ENCODE results near the gene ESRRA. TPM values are rescaled to one million over a fixed set of nuclear protein-coding genes. Genes with fewer than 3 reads are reported as not detected.
A peak's percentile ranks its signal among the peaks of the same experiment; 100 is the strongest.

The ESRRA gene
- total RNA-seq, 6 experiments from 2014 or later = 18.9 to 25.0 (median 21.7) TPM

DNA sequence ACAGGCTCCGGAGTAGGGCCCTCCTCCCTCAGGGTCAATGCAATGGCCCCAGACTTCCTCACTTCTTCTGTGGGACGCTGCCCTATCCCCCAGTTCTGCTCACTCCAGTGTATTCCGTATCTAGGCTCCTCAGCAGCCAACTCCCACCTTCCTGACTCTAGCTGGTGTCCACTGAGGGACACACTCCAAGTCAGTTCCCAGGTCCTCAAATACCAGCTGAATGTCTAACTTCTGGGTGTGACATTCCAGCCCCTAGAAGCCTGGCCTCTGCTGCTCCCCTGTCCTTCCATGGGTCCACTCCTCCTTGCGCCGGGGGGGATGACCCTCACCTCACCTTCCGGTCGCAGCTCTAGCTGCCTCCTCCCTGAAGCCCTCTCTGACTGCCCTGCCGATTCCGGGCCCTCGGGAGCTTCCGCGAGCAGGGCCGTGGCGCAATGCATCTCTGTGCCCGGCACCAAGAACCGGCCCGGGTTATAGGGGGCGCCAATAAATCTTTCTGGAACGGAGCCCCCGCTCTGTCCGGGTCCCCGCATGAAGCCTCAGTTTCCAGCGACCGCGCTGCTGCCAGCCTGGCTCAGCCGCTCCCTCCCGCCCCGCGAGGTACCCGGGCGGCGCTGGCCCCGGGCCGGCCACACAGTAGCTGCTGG is 36.3 kb upstream of the ESRRA start:
- DNase-seq = no peak
- H3K4me3 Mint-ChIP-seq = peak overlapping the region; percentile 96

DNA sequence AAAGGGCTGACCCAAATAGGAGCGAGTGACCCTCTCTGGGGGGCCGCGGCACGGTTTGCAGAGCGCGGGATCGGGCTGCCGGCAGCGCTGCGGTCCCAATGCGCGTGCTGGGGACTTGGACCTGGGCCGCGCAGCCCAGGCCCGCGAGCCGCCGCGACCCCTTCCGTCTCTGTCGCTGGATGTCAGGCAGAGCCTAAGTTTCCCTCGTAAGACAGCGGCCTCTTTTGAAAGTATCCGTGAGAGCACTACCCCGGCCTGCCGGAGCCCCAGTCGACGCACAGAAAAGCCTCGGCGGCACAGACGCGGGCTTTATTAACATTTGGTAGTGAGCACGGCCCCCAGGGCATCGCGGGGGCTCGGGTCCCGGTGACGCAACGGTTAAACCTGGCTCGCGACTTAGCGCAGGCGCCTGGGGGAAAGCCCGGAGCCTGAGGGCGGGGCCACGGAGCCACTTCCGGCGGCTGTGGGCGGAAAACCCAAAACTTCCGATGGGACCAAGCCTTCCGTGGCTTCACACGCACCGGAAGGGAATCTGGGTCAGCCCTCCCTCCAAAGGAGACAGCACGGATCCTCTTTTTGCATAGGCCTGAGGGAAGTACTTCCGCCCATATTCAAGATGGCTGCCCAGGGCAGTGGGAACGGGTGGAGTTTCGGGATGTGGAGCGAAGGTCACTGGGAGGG is 35.6 kb upstream of the ESRRA start:
- peak overlapping the region; percentile 99 for H3K27ac Mint-ChIP-seq
- DNase-seq = peak; percentile 100
- H3K4me1 Mint-ChIP-seq (ENCODE audit: low read depth) = peaks cover 48% of the 10 kb centered on the region
- peak overlapping the region; percentile 96 for H3K4me3 Mint-ChIP-seq
- no peaks in the 10 kb centered on the region for H3K9me3 Mint-ChIP-seq
- peaks cover 14% of the 10 kb centered on the region for H3K27me3 Mint-ChIP-seq (ENCODE audit: insufficient read depth)
- TF ChIP-seq, protein P1, sequence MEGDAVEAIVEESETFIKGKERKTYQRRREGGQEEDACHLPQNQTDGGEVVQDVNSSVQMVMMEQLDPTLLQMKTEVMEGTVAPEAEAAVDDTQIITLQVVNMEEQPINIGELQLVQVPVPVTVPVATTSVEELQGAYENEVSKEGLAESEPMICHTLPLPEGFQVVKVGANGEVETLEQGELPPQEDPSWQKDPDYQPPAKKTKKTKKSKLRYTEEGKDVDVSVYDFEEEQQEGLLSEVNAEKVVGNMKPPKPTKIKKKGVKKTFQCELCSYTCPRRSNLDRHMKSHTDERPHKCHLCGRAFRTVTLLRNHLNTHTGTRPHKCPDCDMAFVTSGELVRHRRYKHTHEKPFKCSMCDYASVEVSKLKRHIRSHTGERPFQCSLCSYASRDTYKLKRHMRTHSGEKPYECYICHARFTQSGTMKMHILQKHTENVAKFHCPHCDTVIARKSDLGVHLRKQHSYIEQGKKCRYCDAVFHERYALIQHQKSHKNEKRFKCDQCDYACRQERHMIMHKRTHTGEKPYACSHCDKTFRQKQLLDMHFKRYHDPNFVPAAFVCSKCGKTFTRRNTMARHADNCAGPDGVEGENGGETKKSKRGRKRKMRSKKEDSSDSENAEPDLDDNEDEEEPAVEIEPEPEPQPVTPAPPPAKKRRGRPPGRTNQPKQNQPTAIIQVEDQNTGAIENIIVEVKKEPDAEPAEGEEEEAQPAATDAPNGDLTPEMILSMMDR (IDR thresholded peaks at IDR 0.05) = peak; percentile 42
- peaks cover 19% of the 10 kb centered on the region; the same call in 1 of the 2 replicates for H3K36me3 Mint-ChIP-seq (ENCODE audit: low read depth)

More for the DNA sequence above, 36.3 kb upstream of the ESRRA start:
- Mint-ChIP-seq H3K36me3 (ENCODE audit: low read depth) (peaks cover 19% of the 10 kb centered on the region; the same call in 1 of the 2 replicates), H3K9me3 (no peaks in the 10 kb centered on the region), H3K4me1 (ENCODE audit: low read depth) (peaks cover 48% of the 10 kb centered on the region), H3K27ac (peak overlapping the region; percentile 99), H3K27me3 (ENCODE audit: insufficient read depth) (peaks cover 14% of the 10 kb centered on the region)
- TF ChIP-seq, protein P1 (IDR thresholded peaks at IDR 0.05) = no peak; the same call in 1 of the 2 replicates

DNA sequence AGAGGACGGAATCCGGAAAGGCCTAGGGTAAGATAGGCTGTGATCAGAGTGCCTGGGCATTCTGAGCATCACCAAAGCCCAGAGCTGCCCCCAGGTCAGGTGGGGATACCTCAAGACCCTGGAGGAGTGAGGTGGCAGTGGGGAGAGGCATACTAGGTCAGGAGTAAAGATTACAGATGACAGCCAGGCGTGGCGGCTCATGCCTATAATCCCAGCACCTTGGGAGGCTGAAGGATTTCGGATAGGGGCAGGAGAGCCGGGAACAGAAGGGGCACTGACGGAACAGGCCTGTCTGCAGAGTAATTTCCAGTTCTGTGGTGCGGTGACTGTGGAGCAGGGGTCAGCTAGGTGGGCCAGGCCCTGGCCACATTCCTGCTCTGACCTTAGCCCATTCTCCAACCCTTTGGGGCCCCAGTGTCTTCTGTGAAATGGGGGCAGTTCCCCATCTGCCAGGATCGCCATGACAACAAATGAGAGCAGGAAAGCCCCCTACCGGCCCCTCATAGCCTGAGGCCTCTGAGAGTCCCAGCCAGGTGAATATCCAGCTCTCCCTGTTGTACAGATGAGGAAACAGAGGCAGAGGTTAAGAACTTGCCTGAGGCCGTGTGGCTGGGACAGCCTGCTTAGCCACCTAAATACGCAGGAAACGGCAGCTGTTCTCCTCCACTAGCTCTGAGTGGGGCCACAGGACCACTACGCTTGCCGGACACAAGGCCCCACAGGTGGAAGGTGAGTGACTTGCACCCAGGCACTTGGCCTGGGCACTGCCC is 30.1 kb upstream of the ESRRA start:
- Mint-ChIP-seq H3K27ac (no peak overlapping the region), H3K9me3 (no peaks in the 10 kb centered on the region), H3K4me3 (no peak overlapping the region), H3K36me3 (ENCODE audit: low read depth) (peaks cover 8% of the 10 kb centered on the region; the same call in 1 of the 2 replicates), H3K27me3 (ENCODE audit: insufficient read depth) (peaks cover 2% of the 10 kb centered on the region), H3K4me1 (ENCODE audit: low read depth) (peaks cover 13% of the 10 kb centered on the region)
- TF ChIP-seq, protein P1 (IDR thresholded peaks at IDR 0.05) = no peak
- DNase-seq = no peak

DNA sequence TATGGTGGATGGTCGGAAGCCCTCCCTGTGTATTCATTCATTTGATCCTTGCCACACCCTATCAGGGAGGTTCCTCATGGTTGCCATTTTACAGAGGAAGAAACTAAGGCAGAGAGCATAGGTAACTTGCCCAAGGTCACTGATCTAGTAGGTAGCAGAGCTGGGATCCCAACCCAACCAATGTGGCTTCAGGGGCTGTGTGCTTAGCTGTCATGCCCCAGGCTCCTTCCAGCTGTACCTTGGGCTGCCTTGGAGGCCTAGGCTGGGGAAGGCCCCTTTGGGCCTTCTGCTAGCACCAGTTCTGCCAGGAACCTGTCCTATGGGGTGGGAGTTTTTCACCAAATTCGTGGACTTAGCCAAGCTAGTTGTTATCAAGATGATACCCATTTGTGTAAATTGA is 29.5 kb upstream of the ESRRA start:
- peaks cover 5% of the 10 kb centered on the region; the same call in 1 of the 2 replicates for H3K36me3 Mint-ChIP-seq (ENCODE audit: low read depth)
- TF ChIP-seq, protein P1 (IDR thresholded peaks at IDR 0.05) = no peak
- H3K27me3 Mint-ChIP-seq (ENCODE audit: insufficient read depth) = no peaks in the 10 kb centered on the region; the same call in none of the 2 replicates
- peaks cover 9% of the 10 kb centered on the region; the same call in 1 of the 2 replicates for H3K4me1 Mint-ChIP-seq (ENCODE audit: low read depth)
- no peaks in the 10 kb centered on the region for H3K9me3 Mint-ChIP-seq
- no peak overlapping the region for H3K27ac Mint-ChIP-seq
- H3K4me3 Mint-ChIP-seq = no peak overlapping the region
- DNase-seq = no peak

DNA sequence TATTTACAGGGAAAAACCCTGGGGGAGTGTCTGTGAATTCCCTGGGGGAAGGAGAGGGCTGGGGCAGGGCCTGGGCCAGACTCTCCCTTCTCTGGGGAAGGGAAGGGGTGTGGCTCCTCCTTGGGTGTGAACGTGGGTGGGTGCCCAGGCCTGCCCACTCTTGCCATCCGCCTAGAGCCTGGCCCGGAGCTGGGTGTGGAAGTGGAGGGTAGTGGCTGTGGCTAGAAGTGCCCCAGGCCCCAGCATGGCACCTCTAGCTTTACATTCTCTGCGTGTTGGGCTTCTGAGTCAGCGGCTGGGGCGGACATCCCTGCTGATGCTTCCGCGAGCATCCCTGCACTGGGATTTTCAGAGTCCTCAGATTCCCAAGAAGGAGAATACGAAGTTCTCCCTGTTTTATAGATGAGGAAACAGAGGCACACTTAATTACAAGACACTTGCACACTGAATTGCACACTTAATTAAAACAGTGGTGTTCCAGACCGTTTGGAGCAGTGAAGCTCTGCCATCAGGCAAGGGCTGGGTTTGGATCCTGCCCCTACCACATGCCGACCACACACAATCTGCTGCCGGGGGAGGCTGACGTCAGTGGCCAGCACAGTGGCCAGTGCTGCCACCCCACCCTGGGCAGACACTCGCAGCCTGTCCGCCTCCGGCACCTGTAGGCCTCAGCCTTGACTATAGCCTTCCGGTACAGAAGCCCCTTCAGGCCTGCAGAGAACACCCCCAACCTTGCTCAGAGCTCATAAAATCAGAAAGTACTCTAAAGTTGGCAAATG is 28.5 kb upstream of the ESRRA start:
- peaks cover 3% of the 10 kb centered on the region for H3K27me3 Mint-ChIP-seq (ENCODE audit: insufficient read depth)

More for the DNA sequence above, 28.5 kb upstream of the ESRRA start:
- TF ChIP-seq, protein P1 (IDR thresholded peaks at IDR 0.05) = no peak
- Mint-ChIP-seq H3K9me3 (no peaks in the 10 kb centered on the region), H3K27ac (no peak overlapping the region), H3K4me3 (no peak overlapping the region), H3K4me1 (ENCODE audit: low read depth) (peaks cover 13% of the 10 kb centered on the region; the same call in 1 of the 2 replicates), H3K36me3 (ENCODE audit: low read depth) (peaks cover 13% of the 10 kb centered on the region)
- no peak for DNase-seq
